ENCODE results near the gene TLR9.

GRCh38 chr3:52218454-52218853 lies 7.0 kb downstream of the TLR9 start:
- TF ChIP-seq CTCF (IDR thresholded peaks at IDR 0.05) (no peak), POLR2A (IDR thresholded peaks at IDR 0.05) (no peak)
